ENCODE measurements around the gene NUDT1. TPM values are rescaled to one million over a fixed set of nuclear protein-coding genes. Genes with fewer than 3 reads are reported as not detected.

NUDT1 gene
- total RNA-seq, 1 donor from 2014 or later = 21.0 TPM

GRCh38 chr7:2202901-2203765, 38.9 kb upstream of the NUDT1 start:
- H3K27me3 ChIP-seq (ENCODE audit: control insufficient read depth, insufficient read depth, low read length) = no peaks in the 10 kb centered on the region
- peaks cover 1% of the 10 kb centered on the region for H3K36me3 ChIP-seq (ENCODE audit: control insufficient read depth, insufficient read depth, low read length)
- DNase-seq (ENCODE audit: low read depth) = no peak
- no peak for TF ChIP-seq CTCF (IDR thresholded peaks at IDR 0.05; ENCODE audit: insufficient read depth, low read length, poor library complexity, severe bottlenecking)
- H3K4me3 ChIP-seq (ENCODE audit: low read depth, low read length) = no peak overlapping the region

- Histone ChIP-seq H3K4me3 (ENCODE audit: low read depth, low read length) (no peak overlapping the region), H3K27me3 (ENCODE audit: control insufficient read depth, insufficient read depth, low read length) (no peaks in the 10 kb centered on the region), H3K36me3 (ENCODE audit: control insufficient read depth, insufficient read depth, low read length) (peaks cover 1% of the 10 kb centered on the region)
- no peak for DNase-seq (ENCODE audit: low read depth)
- no peak for TF ChIP-seq CTCF (IDR thresholded peaks at IDR 0.05; ENCODE audit: insufficient read depth, low read length, poor library complexity, severe bottlenecking)
These were observed 38.2 kb upstream of the NUDT1 start for GRCh38 chr7:2203766-2204300.

GRCh38 chr7:2204446-2204845, 37.6 kb upstream of the NUDT1 start:
- Histone ChIP-seq H3K36me3 (ENCODE audit: control insufficient read depth, insufficient read depth, low read length) (peaks cover 1% of the 10 kb centered on the region), H3K4me3 (ENCODE audit: low read depth, low read length) (no peak overlapping the region), H3K27me3 (ENCODE audit: control insufficient read depth, insufficient read depth, low read length) (no peaks in the 10 kb centered on the region)
- TF ChIP-seq CTCF (IDR thresholded peaks at IDR 0.05; ENCODE audit: insufficient read depth, low read length, poor library complexity, severe bottlenecking) = no peak
- DNase-seq (ENCODE audit: low read depth) = no peak

- no peak for TF ChIP-seq CTCF (IDR thresholded peaks at IDR 0.05; ENCODE audit: insufficient read depth, low read length, poor library complexity, severe bottlenecking)
- DNase-seq (ENCODE audit: low read depth) = no peak
- H3K36me3 ChIP-seq (ENCODE audit: control insufficient read depth, insufficient read depth, low read length) = peaks cover 1% of the 10 kb centered on the region
- no peak overlapping the region for H3K4me3 ChIP-seq (ENCODE audit: low read depth, low read length)
- H3K27me3 ChIP-seq (ENCODE audit: control insufficient read depth, insufficient read depth, low read length) = no peaks in the 10 kb centered on the region
These were observed 36.8 kb upstream of the NUDT1 start for GRCh38 chr7:2205036-2205780.

- TF ChIP-seq CTCF (IDR thresholded peaks at IDR 0.05; ENCODE audit: insufficient read depth, low read length, poor library complexity, severe bottlenecking) = no peak
- peaks cover 3% of the 10 kb centered on the region for H3K36me3 ChIP-seq (ENCODE audit: control insufficient read depth, insufficient read depth, low read length)
- no peak overlapping the region for H3K4me3 ChIP-seq (ENCODE audit: low read depth, low read length)
- H3K27me3 ChIP-seq (ENCODE audit: control insufficient read depth, insufficient read depth, low read length) = no peaks in the 10 kb centered on the region
- DNase-seq (ENCODE audit: low read depth) = no peak
These were observed 33.3 kb upstream of the NUDT1 start for GRCh38 chr7:2208712-2209111.
